HEK293 (cell line): ENCODE measurements around the gene ACSM3.

ENCODE experiments used
- AEBP2 ChIP-seq: fragments of 450-650 bp; formaldehyde crosslinking; IDR thresholded peaks from 2 replicates; pipeline ENCODE4 v1.5.1; 2016; ENCODE audit warnings: missing biosample characterization, missing genetic modification characterization, borderline replicate concordance
- CTCF ChIP-seq: fragments of 450-650 bp; formaldehyde crosslinking; IDR thresholded peaks from 2 replicates; pipeline ENCODE4 v1.5.1; 2016; ENCODE audit warnings: missing biosample characterization, missing genetic modification characterization
- KLF10 ChIP-seq: fragments of 450-650 bp; IDR thresholded peaks from 2 replicates; pipeline ENCODE4 v1.5.1; 2018; ENCODE audit warnings: missing biosample characterization, mild to moderate bottlenecking, missing genetic modification characterization
- REST ChIP-seq: fragments of 450-650 bp; formaldehyde crosslinking; IDR thresholded peaks from 2 replicates; pipeline ENCODE4 v1.5.1; 2016; ENCODE audit warnings: missing biosample characterization, missing genetic modification characterization
- SP3 ChIP-seq: fragments of 450-650 bp; formaldehyde crosslinking; IDR thresholded peaks from 2 replicates; pipeline ENCODE4 v1.5.1; 2016; ENCODE audit warnings: missing biosample characterization, missing genetic modification characterization
- ZBTB49 ChIP-seq: fragments of 450-650 bp; formaldehyde crosslinking; IDR thresholded peaks from 2 replicates; pipeline ENCODE4 v1.5.1; 2016; ENCODE audit warnings: missing biosample characterization, missing genetic modification characterization, low read depth
- ZEB2 ChIP-seq: fragments of 450-650 bp; formaldehyde crosslinking; IDR thresholded peaks from 2 replicates; pipeline ENCODE4 v1.5.1; 2016; ENCODE audit warnings: missing biosample characterization, missing genetic modification characterization
- ZFHX2 ChIP-seq: fragments of 450-650 bp; formaldehyde crosslinking; conservative IDR thresholded peaks from 2 replicates; pipeline ENCODE4 v1.5.1; 2016; ENCODE audit warnings: missing biosample characterization, missing genetic modification characterization
- ZFP37 ChIP-seq: fragments of 450-650 bp; formaldehyde crosslinking; IDR thresholded peaks from 2 replicates; pipeline ENCODE4 v1.5.1; 2016; ENCODE audit warnings: missing biosample characterization, missing genetic modification characterization
- ZNF10 ChIP-seq: fragments of 450-650 bp; formaldehyde crosslinking; IDR thresholded peaks from 2 replicates; pipeline ENCODE4 v1.5.1; 2017; ENCODE audit warnings: missing biosample characterization, missing genetic modification characterization
- ZNF148 ChIP-seq: fragments of 450-650 bp; formaldehyde crosslinking; IDR thresholded peaks from 2 replicates; pipeline ENCODE4 v1.5.0; 2017; ENCODE audit warnings: missing biosample characterization, missing genetic modification characterization, borderline replicate concordance
- ZNF169 ChIP-seq: fragments of 450-650 bp; formaldehyde crosslinking; IDR thresholded peaks from 2 replicates; pipeline ENCODE4 v1.5.1; 2016; ENCODE audit warnings: missing biosample characterization, missing genetic modification characterization
- ZNF26 ChIP-seq: fragments of 450-650 bp; formaldehyde crosslinking; IDR thresholded peaks from 2 replicates; pipeline ENCODE4 v1.5.1; 2016; ENCODE audit warnings: missing biosample characterization, missing genetic modification characterization
- ZNF324 ChIP-seq: fragments of 450-650 bp; formaldehyde crosslinking; IDR thresholded peaks from 2 replicates; pipeline ENCODE4 v1.5.1; 2016; ENCODE audit warnings: missing biosample characterization, missing genetic modification characterization
- ZNF335 ChIP-seq: fragments of 450-650 bp; formaldehyde crosslinking; conservative IDR thresholded peaks from 2 replicates; pipeline ENCODE4 v1.5.1; 2016; ENCODE audit warnings: missing biosample characterization, missing genetic modification characterization
- ZNF416 ChIP-seq: fragments of 450-650 bp; formaldehyde crosslinking; IDR thresholded peaks from 2 replicates; pipeline ENCODE4 v1.5.1; 2016; ENCODE audit warnings: missing biosample characterization, missing genetic modification characterization
- ZNF639 ChIP-seq: fragments of 450-650 bp; formaldehyde crosslinking; IDR thresholded peaks from 2 replicates; pipeline ENCODE4 v1.5.1; 2016; ENCODE audit warnings: missing biosample characterization, missing genetic modification characterization
- ZNF670 ChIP-seq: fragments of 450-650 bp; formaldehyde crosslinking; IDR thresholded peaks from 2 replicates; pipeline ENCODE4 v1.5.1; 2016; ENCODE audit warnings: missing biosample characterization, missing genetic modification characterization, low read depth
- ZNF792 ChIP-seq: fragments of 450-650 bp; formaldehyde crosslinking; IDR thresholded peaks from 2 replicates; pipeline ENCODE4 v1.5.1; 2016; ENCODE audit warnings: missing biosample characterization, missing genetic modification characterization
- ZSCAN16 ChIP-seq: fragments of 450-650 bp; formaldehyde crosslinking; IDR thresholded peaks from 2 replicates; pipeline ENCODE4 v1.5.1; 2016; ENCODE audit warnings: missing biosample characterization, missing genetic modification characterization
- ZSCAN5A ChIP-seq: fragments of 450-650 bp; formaldehyde crosslinking; IDR thresholded peaks from 2 replicates; pipeline ENCODE4 v1.5.1; 2016; ENCODE audit warnings: missing biosample characterization, missing genetic modification characterization

Gene ACSM3

GRCh38 chr16:20806168-20807050 lies 42.6 kb downstream of the ACSM3 start, which contains the start of the genes ERI2 and REXO5 (continued):
- peak; percentile 21; the same call in 1 of the 2 replicates for TF ChIP-seq ZNF639
- no peak for TF ChIP-seq AEBP2 (tag by site-specific recombination)
- TF ChIP-seq ZSCAN16 (tag by site-specific recombination), result no peak
- peak; percentile 39 for TF ChIP-seq ZNF324 (tag by site-specific recombination)
- TF ChIP-seq ZNF335 (tag by site-specific recombination), result peak; percentile 98
- TF ChIP-seq ZNF10 (tag by site-specific recombination), result no peak
- TF ChIP-seq ZNF26 (tag by site-specific recombination), result no peak
- TF ChIP-seq CTCF, result peak; percentile 94
- TF ChIP-seq ZEB2, result peak; percentile 89
- TF ChIP-seq SP3 (tag by site-specific recombination), result peak; percentile 79
- TF ChIP-seq KLF10 (tag by site-specific recombination), result peak; percentile 27; the same call in 1 of the 2 replicates
- peak; percentile 46 for TF ChIP-seq ZFHX2 (tag by site-specific recombination)
- 0 out of 2 replicates have a peak, but pooled peaks have one; percentile 22 for TF ChIP-seq ZFP37 (tag by site-specific recombination)
- no peak for TF ChIP-seq ZBTB49 (tag by site-specific recombination)
- TF ChIP-seq ZNF169, result no peak
- no peak for TF ChIP-seq ZNF416 (tag by site-specific recombination)
- TF ChIP-seq ZSCAN5A, result no peak
- no peak for TF ChIP-seq ZNF670 (tag by site-specific recombination)
- TF ChIP-seq ZNF148 (tag by site-specific recombination), result no peak
- peak; percentile 9; the same call in 1 of the 2 replicates for TF ChIP-seq REST (tag by site-specific recombination)
- TF ChIP-seq ZNF792 (tag by site-specific recombination), result no peak
